Stimulated activated CD8-positive, alpha-beta memory T cell treated with anti-CD3 and anti-CD28 coated beads, Interleukin-15, amount 100 ng/mL, for 48 hours (primary cell): ENCODE measurements around the gene AP5B1.

Experiments
- DNase-seq, 2 donors: peaks; one replicate each; pipeline ENCODE4 v3.0.0-alpha.2; 2020; ENCODE audit warnings: low read depth in 2 of 2

AP5B1 gene

DNA sequence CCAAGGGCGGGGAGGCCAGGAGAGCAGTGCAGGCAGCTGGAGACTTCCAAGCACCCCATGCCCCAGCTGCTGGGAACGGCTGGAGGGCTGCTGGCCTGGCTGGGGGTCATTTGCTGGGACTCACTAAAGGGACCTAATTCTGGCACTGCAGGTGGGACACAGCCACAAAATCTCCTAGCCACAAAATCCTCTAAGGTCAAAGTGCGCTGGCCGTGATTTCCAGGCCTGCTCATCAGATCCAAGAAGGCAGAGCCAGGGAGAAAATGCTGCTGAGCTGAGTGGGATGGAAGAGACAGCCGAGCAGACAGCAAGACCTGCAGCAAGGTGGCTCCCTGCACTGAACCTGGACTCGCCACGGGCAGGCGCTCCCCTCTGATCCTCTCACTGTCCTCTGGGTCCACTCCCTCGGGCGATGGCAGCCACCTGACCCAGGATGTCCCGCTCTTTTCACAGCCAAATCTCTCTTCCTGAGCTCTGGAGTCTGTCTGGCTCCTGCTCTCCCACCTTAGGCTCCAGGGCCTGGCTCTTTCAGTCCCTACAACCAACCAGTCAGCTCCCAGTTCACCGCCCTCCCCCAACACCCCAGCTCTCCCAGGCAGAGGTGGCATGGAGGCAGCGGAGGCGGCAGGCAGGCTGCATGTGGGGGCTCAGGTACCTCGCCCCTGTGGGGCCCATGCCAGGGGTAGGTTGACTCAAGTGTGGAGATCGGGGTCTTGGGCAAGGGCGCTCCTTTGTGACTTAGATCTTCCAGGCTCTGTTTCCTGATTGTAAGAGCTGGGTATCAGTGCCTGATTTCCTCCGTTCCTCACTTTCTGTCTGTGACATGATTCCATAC lies 20.6 kb upstream of the AP5B1 start:
- no peak for DNase-seq

DNA sequence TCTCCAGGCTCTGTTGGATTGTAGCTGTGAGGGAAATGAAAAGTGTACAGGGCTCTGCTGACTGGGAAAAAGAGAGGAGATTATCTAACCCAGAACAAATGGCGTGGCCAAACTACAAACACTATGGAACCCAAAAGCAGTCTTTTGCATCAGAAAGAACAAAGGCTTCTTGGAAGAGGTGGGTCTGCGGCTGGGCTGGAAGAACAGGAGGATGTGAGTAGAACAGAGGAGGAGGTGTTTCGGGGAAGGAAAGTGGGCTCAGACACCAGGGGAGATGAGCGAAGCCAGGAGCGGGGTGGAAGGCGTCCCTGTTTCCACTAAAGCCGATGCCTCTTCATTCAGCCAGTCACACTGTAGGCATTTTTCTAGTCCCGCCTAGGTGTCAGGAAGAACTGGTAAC lies 18.1 kb upstream of the AP5B1 start:
- DNase-seq, result no peak

DNA sequence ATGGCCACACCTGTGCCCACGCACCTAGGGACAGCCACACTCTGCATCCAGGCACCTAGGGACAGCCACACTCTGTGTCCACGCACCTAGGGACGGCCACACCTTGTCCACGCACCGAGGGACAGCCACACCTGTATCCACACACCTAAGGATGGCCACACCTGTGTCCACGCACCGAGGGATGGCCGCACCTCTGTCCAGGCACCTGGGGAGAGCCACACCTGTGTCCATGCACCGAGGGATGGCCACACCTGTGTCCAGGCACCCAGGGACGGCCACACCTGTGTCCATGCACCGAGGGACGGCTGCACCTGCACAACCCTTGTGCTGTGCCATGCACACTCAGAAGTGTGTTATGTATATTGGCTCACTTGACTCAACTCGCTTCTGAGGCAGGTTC lies 16.9 kb upstream of the AP5B1 start:
- DNase-seq, result no peak

DNA sequence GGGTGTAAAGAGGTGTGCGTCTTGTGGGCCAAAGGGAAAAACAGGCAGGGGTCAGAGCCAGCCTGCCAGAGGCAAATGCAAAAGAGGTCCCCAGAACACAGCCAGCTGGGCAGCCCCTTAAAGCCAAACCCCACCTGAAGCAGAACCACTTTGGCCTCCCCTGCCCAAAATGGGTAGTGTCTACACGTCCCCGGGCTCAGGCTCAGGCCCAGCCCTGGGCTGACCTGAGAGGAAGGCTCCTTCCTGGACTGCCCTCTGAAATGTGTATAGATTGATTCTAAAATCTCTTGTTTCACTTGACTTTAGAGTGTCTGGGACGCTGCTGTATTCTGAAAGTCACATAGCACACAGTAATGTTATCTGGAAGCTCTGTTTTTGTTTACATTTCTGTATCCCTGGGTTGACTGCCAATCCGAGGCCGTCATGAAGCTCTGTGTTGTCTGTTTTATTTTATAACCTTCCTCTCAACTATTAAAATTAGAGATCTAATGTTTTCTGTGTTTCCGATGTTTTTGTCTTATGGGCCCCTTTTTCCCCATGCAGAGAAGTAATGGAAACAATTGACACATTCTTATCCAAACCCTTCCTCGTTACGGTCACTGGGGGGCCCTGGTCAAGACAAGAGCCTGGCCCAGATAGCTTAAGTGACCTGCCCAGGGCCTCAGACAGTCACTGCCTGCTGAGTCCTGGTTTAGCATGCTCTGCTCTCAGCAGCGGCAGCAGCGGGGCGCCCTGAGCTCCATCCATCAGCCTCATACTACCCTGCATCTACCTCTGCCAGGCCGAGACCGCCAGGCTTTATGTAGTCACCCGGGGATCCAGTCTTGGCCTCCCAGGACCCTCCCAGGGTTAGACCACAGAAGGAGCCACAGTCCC lies 16.2 kb upstream of the AP5B1 start:
- DNase-seq, result no peak

DNA sequence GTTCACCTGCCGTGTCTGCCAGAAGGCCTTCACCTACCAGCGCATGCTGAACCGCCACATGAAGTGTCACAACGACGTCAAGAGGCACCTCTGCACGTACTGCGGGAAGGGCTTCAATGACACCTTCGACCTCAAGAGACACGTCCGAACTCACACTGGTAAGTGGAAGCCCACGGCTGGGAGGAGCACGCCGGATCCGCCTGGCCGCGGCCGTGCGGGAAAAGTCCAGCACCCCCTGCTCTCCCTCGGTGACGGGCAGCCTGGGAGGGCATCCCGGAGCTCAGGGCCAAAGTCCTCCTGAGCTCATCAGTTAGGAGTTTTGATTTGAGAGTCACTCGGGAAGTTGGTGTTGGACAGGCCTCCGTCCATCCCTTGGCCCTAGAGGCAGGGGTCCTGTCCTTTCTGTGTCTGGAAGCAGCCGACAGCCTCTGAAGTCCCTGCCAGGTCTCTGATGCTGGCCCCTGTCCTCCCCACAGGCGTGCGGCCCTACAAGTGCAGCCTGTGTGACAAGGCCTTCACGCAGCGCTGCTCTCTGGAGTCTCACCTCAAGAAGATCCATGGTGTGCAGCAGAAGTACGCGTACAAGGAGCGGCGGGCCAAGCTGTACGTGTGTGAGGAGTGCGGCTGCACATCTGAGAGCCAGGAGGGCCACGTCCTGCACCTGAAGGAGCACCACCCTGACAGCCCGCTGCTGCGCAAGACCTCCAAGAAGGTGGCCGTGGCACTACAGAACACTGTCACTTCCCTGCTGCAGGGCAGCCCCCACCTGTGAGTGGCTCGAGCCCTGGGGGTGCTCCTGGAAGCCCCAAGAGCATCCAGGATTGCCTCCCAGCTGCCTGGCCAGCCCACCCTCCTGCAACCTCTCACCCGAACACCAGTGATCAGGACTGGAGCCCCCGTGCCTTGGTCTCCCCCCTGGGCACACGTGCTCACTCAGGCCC lies 14.1 kb upstream of the AP5B1 start:
- no peak for DNase-seq

DNA sequence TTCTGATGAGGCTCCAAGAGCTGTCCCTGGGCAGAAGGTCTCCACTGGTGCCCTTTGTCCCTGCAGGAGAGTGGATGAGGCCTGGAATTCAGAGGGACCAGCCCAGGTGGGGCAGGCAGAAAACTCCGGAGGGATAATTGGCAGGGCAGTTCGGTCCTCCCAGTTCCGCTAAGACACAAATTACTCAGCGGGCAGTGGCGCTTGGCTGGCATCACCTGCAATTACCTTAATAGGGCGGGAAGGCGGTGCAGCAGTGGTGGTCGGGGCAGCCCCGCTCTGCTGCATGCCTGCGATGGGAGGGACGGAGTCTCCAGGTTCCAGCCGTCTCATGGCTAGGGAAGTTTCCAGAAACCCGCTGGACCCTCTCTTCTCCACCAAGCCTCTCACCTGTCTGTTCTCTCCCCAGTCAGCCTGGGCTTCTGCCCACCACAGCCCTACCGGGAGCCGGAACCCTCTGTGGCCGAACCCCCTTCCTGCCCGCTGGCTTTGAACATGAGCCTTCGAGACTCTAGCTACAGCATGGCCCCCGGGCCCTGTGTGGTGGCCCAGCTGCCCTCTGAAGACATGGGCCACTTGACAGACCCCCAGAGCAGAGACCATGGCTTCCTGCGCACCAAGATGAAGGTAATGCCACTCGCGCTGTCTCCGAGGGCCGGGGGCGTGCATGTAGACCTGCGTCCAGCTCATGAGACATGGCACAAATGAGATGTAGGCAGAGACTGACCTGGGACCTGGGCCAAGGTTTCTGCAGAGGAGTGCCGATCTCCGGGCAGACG lies 13.0 kb upstream of the AP5B1 start:
- no peak for DNase-seq

DNA sequence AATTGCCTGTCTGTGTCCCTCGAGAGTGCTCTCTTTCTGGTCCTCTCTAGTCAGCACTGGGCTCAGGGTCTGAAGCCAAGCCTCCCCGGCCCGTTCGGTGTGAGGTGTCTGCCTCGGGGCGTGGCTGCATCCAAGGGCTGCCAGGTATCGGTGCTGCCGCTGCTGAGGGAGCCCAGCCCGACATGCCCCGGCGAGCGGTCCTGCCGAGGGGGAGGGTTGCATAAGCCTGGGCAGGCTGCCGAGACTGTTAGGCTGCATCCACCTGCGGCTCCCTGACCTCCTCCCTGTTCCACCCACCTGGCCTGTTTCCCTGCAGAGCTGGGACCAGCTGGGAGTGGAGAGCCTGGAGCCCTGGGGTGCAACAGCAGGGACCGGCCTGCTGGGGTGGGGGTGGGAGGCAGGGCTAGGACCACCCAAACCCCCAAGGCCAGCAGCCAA lies 12.4 kb upstream of the AP5B1 start:
- no peak for DNase-seq

DNA sequence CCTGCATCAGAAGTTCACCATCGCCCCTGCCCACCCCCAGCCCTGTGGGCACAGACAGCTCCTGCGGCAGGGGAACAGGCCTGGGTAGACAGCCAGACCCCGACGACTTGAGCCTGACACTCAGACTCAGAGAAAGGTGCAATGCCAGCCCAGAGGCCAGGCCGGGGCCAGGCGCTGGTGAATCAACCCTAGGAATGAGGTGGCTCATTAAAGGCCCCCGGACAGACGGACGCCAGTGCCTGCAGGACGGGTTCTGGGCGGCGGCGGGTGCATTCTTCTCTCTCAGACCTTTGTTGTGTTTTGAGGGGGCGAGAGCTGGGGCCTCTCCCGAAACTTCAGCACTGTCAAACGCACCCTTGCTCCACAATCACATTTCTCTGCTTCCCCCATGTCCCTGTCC lies 11.7 kb upstream of the AP5B1 start:
- no peak for DNase-seq

DNA sequence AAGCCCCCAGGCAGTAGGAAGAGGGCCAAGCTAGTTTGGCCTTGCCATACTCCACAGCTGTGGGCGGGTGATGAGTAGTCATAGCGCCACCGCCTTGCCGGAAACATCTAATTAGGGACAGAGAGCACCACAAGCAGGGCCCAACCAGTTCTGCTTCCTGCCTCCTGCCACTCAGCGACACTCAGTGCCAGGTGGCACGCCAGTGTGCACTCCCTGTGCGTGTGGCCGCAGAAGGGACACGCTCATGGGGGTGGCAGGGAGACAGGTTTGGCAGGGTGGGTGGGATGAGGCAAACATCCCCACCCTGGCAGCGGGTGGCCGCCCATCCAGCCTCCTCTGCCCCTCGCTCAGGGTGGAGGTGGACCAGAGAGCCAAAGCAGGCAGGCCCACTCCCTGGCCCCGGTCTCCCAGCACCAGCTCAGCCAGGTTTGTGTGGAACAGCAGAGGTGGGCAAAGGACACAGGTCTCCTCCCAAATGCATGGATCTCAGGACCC lies 11.0 kb upstream of the AP5B1 start:
- peak; percentile 58 to 71 for DNase-seq

DNA sequence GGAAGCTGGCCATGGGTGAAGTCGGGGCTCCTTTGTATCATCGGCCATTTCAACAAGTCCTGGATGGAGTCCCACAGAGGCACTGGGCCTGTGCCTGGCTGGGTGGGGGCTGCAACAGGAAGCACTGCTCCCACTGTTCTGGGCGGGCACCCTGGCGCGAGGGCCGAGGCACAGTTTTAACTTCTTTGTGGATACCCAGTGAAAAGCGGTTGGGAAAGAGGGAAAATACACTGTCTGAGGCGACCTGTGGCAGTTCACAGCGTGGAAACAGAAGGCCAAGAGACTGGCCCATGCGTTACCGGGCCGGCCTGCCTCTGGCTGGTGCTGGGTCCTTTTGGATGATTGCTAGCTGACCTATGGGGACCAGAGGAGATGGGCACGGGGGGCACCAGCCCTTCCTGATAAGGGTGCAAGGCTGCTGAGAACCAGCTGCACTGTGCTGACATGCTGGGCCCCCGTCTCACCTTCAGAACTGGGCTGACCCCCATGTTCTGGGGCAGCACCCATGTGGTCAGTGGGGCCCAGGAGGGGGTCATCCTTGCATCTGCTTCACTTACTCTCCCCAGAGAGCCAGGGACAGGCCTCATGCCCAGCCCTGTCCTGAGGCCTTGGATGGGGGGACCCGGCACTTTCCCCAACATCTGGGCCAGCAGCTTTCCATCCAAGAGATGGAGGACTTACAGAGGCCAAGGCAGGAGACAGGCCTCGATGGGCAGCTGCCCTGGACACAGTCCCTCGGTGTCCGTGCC lies 10.3 kb upstream of the AP5B1 start:
- no peak for DNase-seq

DNA sequence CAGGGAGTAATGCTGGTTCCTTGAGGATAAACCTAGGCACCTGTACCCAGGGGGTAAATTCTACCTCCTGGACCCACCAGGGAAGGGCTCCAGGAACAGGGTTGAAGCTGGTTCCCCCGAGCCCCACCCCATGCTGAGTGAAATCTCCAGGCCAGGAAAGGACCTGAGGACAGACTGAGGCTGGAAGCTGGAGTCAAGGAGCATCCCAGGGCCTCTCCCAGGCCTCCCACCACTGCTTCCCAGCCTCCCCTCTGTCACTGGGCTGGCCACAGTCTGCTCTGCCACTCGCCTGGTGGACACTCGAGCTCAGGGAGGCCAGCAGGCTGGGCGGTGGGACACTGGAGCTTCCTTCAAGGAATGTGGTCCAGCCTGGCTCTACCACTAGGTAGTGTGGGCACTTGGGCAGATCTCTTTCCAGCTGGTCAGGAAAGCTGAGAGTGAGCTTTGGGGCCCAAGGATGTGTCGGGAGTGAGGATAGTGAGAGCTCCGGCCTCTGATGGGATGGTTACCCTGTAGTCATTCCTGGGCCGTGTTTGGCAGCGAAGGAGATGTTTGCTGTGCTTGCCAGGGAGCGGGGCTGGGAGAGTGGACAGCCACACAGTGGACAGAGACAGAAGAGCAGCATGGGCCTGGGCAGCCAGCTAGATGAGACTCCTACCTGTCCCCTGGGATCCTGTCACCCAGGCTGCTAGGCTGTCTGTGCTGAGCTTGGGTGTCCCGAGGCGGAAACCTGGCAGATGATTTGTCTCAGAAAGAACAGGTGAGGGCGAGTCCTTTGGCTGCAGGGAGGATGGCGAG lies 9.5 kb upstream of the AP5B1 start:
- no peak for DNase-seq

DNA sequence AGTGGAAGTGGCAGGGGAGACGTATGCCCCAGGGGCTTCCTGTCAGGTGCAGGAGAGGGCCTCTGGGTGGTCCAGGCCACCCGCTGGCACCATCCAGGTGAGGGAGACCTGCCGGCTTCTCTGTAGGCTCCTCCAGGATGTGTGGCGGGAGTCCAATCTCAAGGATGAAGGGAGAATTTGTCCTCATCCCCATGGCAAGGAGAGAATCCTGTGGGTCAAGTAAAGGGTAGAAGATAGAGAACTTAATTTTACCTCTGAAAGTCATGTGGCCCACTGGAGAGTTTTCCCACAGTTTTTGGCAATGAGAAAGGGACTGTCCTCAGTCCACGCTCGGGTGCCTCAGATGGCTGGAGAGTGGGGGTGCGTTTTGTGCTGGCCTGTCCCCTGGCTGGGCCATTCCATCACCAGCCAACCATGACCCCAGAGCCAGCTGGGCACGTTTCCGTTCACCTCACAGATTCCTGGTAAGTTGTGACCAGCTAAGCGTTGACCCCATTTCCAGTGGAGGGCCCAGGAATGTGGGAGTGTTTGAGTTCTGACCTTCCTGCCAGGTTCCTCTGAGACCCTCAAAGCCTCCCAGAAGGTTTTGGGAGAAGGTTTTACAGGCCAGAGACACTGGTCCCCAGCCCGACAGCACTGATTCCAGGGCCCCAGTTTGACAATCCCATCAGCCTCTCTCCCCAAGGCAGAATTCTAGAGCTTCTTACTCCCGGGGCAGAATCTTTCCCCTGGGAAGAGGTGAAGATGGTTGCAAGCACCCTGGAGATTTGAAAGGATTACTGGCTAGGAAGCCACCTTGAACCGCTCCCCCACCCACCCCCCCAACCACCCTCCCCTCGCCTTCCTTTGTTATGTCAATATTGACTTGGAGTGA lies 8.7 kb upstream of the AP5B1 start:
- no peak for DNase-seq

DNA sequence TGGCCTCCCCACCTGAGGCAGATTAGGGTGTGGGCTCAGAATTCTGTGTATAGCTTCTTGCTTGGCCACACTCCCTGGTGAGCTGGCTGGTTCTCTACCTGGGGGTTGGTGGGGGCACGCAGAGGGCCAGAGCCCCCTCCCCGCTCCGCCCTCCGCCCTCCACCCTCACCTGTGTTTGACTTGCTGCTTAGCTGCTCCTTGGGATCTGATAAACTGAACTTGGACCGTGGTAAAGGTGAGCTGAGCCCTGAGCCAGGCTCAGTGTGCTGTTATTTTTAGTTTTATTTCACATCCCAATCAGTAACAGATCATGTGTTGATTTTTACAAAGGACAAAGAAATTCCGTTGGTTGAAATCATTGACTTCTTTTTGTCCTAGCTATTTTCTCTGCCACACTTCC lies 8.0 kb upstream of the AP5B1 start:
- DNase-seq, result no peak

DNA sequence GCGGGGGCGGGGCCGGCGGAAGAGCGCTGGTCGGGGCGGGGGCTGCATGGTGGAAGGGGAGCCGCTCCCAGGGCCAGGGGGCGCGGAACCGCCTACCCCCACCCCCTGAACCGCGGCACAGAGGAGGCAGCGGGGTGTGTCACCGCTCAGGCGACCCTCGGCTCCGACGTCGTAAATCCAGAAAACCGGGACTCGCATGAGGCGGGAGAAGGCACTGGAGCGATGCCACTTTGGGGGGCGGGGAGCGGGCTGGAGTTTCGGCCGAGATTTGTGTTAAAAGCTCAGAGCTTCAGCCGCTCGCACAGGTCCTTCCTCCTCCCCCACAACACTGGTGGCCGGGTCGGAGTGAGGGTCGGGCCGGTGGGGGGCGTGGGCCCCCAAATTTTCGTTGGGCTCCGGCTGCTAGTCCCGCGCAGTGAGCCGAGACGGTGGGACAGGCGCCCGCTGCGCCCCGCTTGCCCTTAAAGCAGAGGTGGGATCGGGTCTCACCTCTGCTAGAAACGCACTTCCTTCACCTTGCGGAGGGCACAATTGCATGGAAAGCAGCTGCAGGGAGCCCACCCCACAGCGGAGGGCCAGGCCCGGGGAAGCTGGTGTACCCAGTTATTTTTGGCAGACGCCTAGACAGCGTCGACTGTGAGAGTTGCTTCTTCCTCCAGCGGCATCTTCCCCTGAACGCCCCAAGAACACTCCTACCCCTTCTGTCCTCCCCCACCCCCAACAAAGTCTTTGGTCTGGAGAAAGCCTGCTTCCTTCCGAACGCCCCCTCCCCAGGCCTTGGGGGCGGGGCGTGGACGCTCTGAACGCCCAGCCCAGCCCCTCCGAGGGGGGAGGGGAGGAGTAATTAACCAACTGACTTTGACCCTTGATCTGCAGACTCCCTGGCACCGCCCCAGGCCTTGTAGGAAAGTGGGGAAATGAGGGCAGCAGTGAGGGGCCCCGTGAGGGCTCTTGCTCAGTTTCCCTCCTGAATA lies 7.2 kb upstream of the AP5B1 start:
- DNase-seq, result no peak

DNA sequence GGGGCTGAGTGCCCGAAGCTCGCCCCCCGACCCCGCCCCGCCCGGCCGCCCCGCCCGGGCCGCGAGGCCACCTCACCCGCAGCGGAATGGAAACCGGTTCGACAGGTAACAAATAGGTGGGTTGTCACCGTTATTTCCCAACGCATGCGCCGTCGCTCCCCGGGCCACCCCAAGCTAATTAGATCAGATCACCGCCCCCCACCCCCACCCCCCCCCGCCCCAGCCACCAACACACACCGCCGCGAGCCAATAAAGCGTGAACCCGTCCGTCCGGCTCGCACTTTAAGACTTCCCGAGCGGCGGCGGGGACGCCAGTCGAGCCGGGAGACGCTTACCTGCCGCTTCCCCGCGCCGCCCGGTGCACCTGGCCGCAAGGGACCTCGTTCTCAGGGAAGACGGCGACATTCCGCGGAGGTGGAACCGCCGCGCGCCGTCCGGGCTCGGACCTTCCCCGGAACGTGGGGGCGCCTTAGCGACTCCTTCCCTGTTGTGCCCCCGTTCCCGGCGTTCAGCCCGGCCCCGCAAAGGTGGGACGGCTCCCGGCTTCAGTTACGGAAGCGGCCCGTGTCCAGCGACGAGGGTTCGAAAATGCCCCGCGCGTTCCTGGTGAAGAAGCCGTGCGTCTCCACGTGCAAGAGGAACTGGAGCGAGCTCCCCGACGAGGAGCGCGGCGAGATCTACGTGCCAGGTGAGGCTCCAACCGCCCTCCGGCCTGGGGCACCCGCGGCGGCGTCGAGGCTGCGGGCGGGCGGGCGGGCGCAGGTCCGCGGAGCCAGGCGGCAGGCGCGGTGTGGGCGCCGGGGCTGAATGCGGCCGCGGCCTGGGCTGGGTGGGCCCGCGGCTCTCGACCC lies 6.2 kb upstream of the AP5B1 start, which contains the start of gene OVOL1:
OVOL1 (plus strand) TSS at position 278 of the 851 bp plus-strand sequence; CDS start at position 589, 311 bp downstream.
- DNase-seq, result no peak
